Nephron progenitor cell (in vitro differentiated cells): ENCODE measurements around the gene IRAK2.
"Not testable (repeated sequence)": the region's sequence is repeated elsewhere in the genome, so short reads cannot be mapped to it uniquely, and the experiment has no call there.

Experiments used
- DNase-seq: peaks from one replicate; pipeline ENCODE4 v3.0.0; 2021
- H3K27ac Mint-ChIP-seq: 2 replicates; pipeline ENCODE4 v1.8.0; 2021; ENCODE audit warnings: mild to moderate bottlenecking, moderate library complexity, mixed read lengths
- H3K27me3 Mint-ChIP-seq: 2 replicates; pipeline ENCODE4 v1.8.0; 2021; ENCODE audit warnings: mild to moderate bottlenecking, low read depth, mixed read lengths; ENCODE audit not compliant: poor library complexity
- H3K36me3 Mint-ChIP-seq: 2 replicates; pipeline ENCODE4 v1.8.0; 2021; ENCODE audit warnings: low read depth, mixed read lengths
- H3K4me1 Mint-ChIP-seq: 2 replicates; pipeline ENCODE4 v1.8.0; 2021; ENCODE audit warnings: mixed read lengths
- H3K4me3 Mint-ChIP-seq: 2 replicates; pipeline ENCODE4 v1.8.0; 2021; ENCODE audit warnings: mild to moderate bottlenecking, moderate library complexity, mixed read lengths
- H3K9me3 Mint-ChIP-seq: 2 replicates; pipeline ENCODE4 v1.8.0; 2021; ENCODE audit warnings: mild to moderate bottlenecking, moderate library complexity, mixed read lengths
- TF ChIP-seq, protein P1 (sequence below): fragments of 200-600 bp; sonication (generic); IDR thresholded peaks from 2 replicates; pipeline ENCODE4 v1.5.0; 2021; ENCODE audit warnings: antibody characterized with exemption

Gene IRAK2

GRCh38 chr3:10121064-10121463, 43.7 kb upstream of the IRAK2 start:
- DNase-seq, result no peak
- Mint-ChIP-seq H3K9me3 (peaks cover 11% of the 10 kb centered on the region), H3K36me3 (peaks cover 56% of the 10 kb centered on the region), H3K4me3 (no peak overlapping the region), H3K27ac (no peak overlapping the region), H3K27me3 (no peaks in the 10 kb centered on the region), H3K4me1 (peaks cover 13% of the 10 kb centered on the region)
- TF ChIP-seq, protein P1, sequence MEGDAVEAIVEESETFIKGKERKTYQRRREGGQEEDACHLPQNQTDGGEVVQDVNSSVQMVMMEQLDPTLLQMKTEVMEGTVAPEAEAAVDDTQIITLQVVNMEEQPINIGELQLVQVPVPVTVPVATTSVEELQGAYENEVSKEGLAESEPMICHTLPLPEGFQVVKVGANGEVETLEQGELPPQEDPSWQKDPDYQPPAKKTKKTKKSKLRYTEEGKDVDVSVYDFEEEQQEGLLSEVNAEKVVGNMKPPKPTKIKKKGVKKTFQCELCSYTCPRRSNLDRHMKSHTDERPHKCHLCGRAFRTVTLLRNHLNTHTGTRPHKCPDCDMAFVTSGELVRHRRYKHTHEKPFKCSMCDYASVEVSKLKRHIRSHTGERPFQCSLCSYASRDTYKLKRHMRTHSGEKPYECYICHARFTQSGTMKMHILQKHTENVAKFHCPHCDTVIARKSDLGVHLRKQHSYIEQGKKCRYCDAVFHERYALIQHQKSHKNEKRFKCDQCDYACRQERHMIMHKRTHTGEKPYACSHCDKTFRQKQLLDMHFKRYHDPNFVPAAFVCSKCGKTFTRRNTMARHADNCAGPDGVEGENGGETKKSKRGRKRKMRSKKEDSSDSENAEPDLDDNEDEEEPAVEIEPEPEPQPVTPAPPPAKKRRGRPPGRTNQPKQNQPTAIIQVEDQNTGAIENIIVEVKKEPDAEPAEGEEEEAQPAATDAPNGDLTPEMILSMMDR, result no peak

- no peak overlapping the region for H3K4me3 Mint-ChIP-seq
- H3K9me3 Mint-ChIP-seq, result peaks cover 11% of the 10 kb centered on the region
- TF ChIP-seq, protein P1, result no peak
- H3K36me3 Mint-ChIP-seq, result peaks cover 73% of the 10 kb centered on the region
- H3K27ac Mint-ChIP-seq, result no peak overlapping the region
- no peak for DNase-seq
- H3K27me3 Mint-ChIP-seq, result no peaks in the 10 kb centered on the region
- H3K4me1 Mint-ChIP-seq, result peaks cover 5% of the 10 kb centered on the region
Measured at GRCh38 chr3:10122724-10123123, 42.0 kb upstream of the IRAK2 start.

- DNase-seq, H3K36me3 Mint-ChIP-seq: not testable (repeated sequence)
Measured at GRCh38 chr3:10135872-10136271, 28.8 kb upstream of the IRAK2 start.

DNA sequence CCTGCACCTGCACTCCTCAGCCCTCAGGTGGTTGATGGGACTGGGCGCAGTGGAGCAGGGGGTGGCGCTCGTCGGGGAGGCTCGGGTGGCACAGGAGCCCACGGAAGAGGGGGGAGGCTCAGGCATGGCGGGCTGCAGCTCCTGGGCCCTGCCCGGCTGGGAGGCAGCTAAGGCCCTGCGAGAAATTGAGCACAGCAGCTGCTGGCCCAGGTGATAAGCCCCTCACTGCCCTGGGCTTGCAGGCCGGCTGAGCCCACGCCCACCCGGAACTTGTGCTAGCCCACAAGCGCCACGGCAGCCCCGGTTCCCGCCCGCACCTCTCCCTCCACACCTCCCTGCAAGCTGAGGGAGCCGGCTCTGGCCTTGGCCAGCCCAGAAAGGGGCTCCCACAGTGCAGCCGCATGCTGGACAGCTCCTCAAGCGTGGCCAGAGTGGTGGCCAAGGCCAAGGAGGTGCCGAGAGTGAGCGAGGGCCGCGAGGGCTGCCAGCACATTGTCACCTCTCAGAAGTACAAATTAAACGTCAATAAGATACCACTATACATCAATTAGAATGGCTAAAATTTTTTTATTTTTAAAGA, 28.2 kb upstream of the IRAK2 start:
- TF ChIP-seq, protein P1, result no peak
- H3K27me3 Mint-ChIP-seq, result peaks cover 19% of the 10 kb centered on the region
- no peak overlapping the region for H3K4me3 Mint-ChIP-seq
- H3K9me3 Mint-ChIP-seq, result no peaks in the 10 kb centered on the region
- H3K36me3 Mint-ChIP-seq, result no peaks in the 10 kb centered on the region
- no peaks in the 10 kb centered on the region for H3K4me1 Mint-ChIP-seq
- no peak overlapping the region for H3K27ac Mint-ChIP-seq
- DNase-seq, result no peak

More at GRCh38 chr3:10135872-10136271, 28.8 kb upstream of the IRAK2 start:
- H3K27me3 Mint-ChIP-seq, result peaks cover 19% of the 10 kb centered on the region
- not testable (repeated sequence) for H3K9me3 Mint-ChIP-seq, H3K4me3 Mint-ChIP-seq, H3K4me1 Mint-ChIP-seq, H3K27ac Mint-ChIP-seq

GRCh38 chr3:10137178-10137577, 27.5 kb upstream of the IRAK2 start:
- no peaks in the 10 kb centered on the region for H3K36me3 Mint-ChIP-seq
- H3K4me1 Mint-ChIP-seq, result no peaks in the 10 kb centered on the region
- no peak overlapping the region for H3K27ac Mint-ChIP-seq
- H3K27me3 Mint-ChIP-seq, result peaks cover 19% of the 10 kb centered on the region
- TF ChIP-seq, protein P1, result no peak
- no peaks in the 10 kb centered on the region for H3K9me3 Mint-ChIP-seq
- no peak overlapping the region for H3K4me3 Mint-ChIP-seq
- DNase-seq, result no peak

DNA sequence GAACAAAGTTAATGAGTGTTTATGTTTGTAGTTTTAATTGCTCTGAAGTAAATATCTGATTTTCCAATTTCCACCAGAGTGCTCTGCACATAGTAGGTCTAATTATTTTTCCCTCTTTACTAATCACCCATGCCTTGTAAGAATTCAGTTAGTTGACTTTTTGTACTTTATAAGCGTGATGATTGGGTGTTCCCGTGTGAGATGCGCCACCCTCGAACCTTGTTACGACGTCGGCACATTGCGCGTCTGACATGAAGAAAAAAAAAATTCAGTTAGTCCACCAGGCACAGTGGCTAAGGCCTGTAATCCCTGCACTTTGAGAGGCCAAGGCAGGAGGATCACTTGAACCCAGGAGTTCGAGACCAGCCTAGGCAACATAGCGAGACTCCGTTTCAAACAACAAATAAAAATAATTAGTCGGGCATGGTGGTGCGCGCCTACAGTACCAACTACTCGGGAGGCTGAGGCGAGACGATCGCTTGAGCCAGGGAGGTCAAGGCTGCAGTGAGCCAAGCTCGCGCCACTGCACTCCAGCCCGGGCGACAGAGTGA, 23.6 kb upstream of the IRAK2 start:
- Mint-ChIP-seq H3K27me3 (peaks cover 16% of the 10 kb centered on the region), H3K4me3 (peak overlapping the region; percentile 86), H3K36me3 (peaks cover 30% of the 10 kb centered on the region), H3K4me1 (peaks cover 23% of the 10 kb centered on the region), H3K9me3 (peaks cover 5% of the 10 kb centered on the region), H3K27ac (no peak overlapping the region)
- DNase-seq, result no peak
- TF ChIP-seq, protein P1, result no peak
